Stimulated activated CD4-positive, alpha-beta T cell treated with anti-CD3 and anti-CD28 coated beads, Interleukin-15, amount 100 ng/mL, for 1 hour (primary cell): ENCODE data around the gene TSPOAP1.

Source experiments
- DNase-seq, 2 donors: peaks; one replicate each; pipeline ENCODE4 v3.0.0-alpha.2; 2020; ENCODE audit warnings: low read depth in 1 of 2, low spot score in 1 of 2

The TSPOAP1 gene

GRCh38 chr17:58317421-58318064 lies 11.1 kb downstream of the TSPOAP1 start:
- peak; percentile 50 to 62 for DNase-seq

DNA sequence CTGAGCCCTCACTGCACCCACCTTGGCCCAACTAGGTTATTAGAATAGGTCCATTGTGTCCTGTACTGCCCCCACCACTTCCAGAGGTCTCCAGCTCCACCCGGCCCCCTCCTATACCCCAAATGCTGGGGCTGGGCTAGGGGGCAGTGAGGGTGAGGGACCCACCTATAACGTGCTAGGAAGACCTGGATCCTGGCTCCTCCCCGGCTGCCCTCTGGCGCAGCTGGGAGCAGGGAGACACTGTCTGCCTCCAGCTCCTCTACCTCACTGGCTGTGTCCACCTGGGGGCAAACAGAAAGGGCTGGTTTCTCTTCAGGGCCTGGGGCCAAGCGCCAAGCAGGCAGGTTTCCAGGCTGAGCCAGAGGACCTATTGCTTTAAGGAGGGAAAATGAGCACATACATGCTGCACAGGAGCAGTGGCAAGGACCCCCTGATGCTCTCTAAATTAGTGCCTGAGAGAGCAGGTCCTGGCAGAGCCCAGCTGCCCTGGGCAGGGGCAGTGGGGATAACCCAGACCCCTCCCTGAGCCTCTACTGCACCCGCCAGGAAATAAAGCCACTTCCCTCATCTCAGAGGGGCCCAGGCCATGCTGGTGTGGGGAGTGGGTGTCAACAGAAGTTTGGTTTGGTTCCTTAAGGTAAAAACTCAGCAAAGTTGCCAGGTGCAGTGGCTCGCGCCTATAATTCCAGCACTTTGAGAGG lies 12.2 kb downstream of the TSPOAP1 start:
- no peak for DNase-seq

DNA sequence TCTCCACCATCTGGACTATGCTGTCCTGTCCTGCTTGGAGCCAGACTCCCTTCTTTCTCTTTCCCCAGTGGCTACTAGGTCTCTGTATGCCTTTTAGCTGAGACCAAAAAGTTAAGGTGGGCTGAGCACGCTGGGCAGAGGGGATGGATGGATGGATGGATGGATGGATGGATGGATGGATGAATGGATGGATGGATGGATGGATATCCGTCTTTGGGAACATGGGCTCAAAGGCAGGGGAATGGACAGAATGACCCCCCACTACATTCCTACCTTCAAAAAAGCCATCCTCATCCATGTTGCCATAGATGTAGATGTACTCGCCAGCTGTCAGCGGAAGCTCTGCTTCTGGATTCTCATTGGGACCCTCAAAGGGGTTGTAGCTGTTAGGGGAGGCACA lies 12.8 kb downstream of the TSPOAP1 start:
- no peak for DNase-seq

DNA sequence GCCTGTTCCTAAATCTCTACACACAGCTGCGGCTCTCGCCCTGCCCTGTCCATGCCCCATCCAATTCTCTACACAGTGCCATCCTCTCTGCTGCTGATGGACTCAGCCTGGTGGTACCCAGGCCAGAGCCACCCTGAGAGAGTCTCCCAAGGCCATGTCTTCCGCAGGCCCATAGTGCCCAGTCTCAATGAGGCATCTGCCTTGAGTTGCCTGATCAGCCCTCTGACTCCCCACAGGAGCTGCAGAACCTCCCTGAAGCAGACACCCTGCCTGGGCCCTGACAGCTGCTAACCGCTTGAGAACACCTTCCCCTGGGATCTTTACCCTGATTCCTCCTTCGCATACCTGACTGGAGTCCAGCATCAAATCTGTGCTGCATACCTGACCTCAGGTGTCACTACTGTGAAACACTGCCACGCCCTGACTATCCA lies 13.3 kb downstream of the TSPOAP1 start:
- no peak for DNase-seq

DNA sequence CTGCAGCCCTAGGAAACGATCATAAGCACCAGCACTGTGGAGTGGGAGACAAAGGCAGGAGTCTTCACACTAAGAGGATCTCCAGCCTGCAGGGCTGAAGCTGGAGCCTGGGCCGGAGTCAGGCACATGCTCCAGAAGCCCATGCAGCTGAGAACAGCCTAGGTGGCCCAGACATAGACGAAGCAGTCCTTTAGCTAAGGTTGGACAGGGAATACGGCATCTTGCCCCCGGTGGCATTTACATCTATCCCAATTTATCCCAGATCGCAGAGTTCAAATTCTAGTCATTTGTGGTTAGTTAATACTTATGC lies 13.9 kb downstream of the TSPOAP1 start:
- no peak for DNase-seq

DNA sequence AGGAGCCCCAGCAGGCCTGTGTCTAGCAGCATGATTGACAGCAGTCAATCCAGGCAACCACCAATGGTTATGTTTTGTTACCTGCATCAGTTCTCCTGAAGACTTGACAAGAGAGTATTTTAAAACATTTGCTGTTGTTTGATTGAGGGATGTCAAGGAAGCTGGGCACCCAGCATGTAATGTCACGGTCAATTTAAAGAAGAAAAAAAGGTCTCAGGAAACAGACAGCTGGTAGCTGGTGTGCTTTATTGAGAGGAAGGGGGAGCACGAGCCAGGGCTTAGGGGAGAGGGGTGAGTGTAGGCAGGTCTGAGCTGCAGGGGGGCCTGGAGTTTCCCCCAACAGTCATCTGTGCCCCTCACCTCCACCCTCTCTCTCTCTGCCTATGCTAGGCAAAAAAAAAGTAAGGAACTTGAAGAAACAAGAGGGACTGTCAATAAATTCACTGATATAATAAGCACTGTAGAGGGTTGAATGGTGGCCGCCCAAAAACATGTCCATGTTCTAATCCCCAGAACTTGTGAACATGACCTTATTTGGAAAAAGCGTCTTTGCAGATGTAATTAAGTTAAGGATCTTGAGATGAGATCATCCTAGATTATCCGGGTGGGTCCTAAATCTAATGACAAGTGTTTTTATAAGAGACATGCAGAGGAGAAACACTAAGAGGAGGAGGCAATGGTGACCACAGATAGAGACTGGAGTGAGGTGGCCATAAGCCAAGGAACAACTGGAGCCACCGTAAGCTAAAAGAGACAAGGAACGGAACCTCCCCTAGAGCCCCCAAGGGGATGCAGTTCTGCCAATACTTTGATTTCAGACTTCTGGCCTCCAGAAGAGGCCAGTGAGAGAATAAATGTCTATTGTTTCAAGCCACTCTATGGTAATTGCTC lies 14.5 kb downstream of the TSPOAP1 start:
- no peak for DNase-seq

GRCh38 chr17:58312829-58313228 lies 15.8 kb downstream of the TSPOAP1 start:
- no peak for DNase-seq

- no peak for DNase-seq
Measured at GRCh38 chr17:58312021-58312630, 16.5 kb downstream of the TSPOAP1 start.

- DNase-seq, result no peak
Measured at GRCh38 chr17:58311429-58311894, 17.1 kb downstream of the TSPOAP1 start.

GRCh38 chr17:58310511-58311428 lies 17.8 kb downstream of the TSPOAP1 start:
- no peak for DNase-seq

DNA sequence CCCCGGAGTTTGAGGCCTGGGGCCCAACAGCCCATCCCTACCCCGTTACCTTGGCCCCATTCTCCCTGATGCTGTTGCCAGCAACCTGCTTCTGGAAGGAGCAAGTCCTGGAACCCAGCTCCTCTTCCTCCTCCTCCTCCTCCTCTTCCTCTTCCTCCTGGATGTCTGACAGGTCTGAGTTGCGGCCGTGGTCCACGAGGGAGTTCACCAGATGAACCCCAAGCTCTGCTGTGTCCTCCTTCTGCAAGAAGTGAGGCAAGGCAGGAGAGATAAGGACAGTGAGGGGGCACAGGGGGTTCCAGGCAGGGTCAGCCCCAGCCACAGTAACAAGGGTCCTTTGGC lies 18.7 kb downstream of the TSPOAP1 start:
- no peak for DNase-seq

DNA sequence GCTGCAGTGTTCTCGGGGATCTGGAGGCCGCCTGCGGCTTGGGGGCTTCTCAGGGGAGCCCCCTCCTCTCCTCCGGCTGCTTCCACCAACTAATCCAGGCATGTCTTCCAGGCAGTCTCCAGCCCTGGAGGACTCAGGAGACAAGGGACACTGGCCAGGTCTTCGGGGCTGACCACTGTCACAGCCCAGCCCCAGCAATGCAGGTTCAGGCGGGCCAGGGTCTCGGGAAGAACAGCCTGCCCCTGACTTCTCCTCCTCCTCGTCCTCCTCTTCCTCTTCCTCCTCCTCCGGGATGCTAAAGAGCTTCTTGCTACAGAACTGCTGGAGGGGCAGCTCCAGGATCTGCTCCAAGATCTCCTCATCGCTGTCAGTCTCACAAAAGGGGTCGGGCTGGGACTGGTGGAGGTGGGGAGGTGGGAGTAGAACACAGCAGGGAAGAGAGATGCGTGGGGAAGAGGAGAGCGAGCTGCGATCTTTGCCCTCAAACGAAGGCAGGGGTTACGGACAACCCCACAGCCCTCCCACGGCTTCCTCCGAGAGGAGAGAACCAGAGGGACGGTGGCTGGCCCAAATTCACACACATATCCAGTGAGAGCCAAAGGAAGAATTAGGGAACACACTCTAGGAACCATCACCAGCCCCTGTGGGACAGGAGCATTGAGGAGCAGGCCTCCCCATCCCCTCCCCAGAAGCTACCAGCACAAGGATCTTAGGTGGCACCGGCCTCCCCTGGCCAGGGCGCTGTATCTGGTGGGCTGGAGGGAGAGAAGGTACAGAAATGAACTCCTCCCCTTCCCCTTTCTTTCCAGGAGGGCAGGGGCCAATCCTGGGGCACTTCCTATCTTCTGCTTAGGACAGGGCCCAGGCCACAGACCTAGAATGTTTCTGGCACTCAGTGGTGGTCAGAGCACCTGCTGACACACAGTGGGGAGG lies 19.3 kb downstream of the TSPOAP1 start:
- DNase-seq, result no peak

DNA sequence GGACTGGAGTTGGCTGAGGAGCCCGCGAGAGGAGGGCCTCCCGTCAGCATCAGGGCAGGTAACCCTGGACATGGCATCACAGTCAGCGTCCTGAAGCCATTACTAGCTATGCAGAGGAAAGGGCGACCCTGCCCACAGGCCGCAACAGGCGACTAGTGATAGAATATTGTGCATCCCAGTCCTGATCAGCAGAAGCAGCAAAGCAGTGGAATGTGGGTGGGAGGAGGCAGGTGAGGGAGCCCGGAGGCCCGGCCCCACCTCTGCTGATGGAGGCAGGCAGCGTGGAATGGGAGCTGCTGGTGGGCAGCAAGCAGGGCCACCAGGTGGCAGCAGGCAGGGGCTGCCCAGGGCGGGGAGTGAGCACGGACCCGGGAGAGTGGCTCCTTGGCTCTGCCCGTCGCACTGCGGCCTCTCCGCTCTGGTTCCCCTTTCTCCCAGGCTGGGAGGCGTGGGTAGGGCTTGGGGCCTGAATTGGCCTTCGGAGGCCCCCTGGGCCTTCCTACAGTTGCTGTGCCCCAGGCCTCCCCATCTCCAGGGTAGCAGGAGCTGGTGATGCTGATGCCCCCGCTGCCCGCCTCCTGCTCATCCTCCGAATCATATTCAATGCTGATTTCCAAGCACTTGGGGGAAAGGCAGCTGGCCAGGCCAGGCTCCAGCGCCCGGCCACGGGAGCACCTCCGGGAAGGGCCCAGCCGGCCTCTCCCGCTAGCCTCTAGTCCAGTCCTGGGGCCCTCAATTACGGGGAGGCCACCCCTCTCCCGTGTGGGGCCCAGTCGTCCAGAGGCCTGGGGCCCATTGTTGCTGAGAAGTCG lies 20.2 kb downstream of the TSPOAP1 start:
- DNase-seq, result no peak

DNA sequence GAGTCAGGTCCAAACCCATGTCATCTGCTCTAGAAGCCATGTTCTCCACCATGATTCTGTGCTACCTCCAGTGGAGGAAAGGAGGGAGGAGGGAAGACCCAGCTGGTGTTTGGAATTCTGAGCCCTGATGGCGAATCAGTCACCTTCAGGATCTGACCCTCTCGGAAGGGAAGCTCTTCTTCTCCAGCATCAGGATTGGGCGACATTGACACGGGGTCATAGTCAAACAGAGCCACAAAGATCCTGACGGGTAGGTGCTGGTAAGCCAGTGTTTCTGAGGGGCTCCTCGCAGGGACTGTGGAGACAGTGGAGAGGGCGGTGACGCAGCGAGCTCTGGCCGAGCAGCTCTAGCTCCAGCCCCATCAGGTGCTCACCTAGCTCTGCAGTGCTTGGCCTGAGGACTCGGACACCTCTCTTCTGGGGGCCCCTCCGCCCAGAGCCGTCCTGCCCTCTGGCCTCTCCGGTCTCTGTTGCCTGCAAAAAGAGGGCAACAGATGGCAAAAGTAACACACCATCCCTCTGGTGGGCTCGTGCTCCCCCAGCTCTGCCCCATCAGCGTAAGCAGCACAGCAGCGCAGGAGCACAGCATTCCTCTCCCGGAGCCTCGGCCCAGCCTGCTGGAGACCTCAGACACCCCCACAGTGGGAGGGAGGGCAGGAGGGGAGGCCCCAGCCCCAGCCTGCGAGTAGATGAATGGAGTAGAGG lies 21.0 kb downstream of the TSPOAP1 start:
- DNase-seq, result no peak

GRCh38 chr17:58306131-58306951 lies 22.3 kb downstream of the TSPOAP1 start:
- no peak for DNase-seq

DNA sequence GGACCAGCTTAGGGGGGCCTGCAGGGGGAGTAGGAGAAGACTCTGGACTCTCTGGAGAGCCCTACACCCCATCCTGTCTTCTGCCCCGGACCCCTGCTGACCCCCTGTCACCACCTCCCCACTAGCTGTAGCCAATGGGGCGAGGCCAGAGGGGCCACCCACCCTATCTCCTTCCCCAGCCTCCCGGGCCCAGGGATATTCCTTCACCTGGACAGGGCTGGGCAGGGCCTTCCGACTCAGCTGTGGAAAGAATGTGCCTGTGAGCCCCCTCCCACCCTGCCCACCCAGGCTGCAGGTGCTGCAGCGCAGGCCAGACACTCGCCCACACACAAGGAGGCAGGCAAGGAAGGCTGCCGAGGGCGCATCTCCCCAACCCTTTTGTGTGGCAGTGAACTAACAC lies 23.0 kb downstream of the TSPOAP1 start:
- no peak for DNase-seq
